ENCODE results near the gene TINCR.

GRCh38 chr19:5593343-5594255 is 25.8 kb upstream of the TINCR start:
- TF ChIP-seq, protein P1, sequence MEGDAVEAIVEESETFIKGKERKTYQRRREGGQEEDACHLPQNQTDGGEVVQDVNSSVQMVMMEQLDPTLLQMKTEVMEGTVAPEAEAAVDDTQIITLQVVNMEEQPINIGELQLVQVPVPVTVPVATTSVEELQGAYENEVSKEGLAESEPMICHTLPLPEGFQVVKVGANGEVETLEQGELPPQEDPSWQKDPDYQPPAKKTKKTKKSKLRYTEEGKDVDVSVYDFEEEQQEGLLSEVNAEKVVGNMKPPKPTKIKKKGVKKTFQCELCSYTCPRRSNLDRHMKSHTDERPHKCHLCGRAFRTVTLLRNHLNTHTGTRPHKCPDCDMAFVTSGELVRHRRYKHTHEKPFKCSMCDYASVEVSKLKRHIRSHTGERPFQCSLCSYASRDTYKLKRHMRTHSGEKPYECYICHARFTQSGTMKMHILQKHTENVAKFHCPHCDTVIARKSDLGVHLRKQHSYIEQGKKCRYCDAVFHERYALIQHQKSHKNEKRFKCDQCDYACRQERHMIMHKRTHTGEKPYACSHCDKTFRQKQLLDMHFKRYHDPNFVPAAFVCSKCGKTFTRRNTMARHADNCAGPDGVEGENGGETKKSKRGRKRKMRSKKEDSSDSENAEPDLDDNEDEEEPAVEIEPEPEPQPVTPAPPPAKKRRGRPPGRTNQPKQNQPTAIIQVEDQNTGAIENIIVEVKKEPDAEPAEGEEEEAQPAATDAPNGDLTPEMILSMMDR (IDR thresholded peaks at IDR 0.05): no peak
- TF ChIP-seq POLR2A (IDR thresholded peaks at IDR 0.05): no peak

All from esophagus squamous epithelium (tissue), 4 donors.